ENCODE results near the gene ATP8B4. TPM values are rescaled to one million over a fixed set of nuclear protein-coding genes. Genes with fewer than 3 reads are reported as not detected.

Gene ATP8B4
- polyA plus RNA-seq, 6 donors from 2014 or later: not detected

- H3K4me1 Mint-ChIP-seq: no peaks in the 10 kb centered on the region
- H3K4me3 Mint-ChIP-seq: no peak overlapping the region
- H3K36me3 Mint-ChIP-seq: no peaks in the 10 kb centered on the region
- DNase-seq (no peak), ATAC-seq (ENCODE audit: low read depth in 2 of 2) (no peak)
- peaks cover 0 to 5% (median 0%) of the 10 kb centered on the region in 3 donors for H3K27me3 Mint-ChIP-seq
- H3K27ac Mint-ChIP-seq: no peak overlapping the region
- H3K9me3 Mint-ChIP-seq: peaks cover 0 to 2% (median 0%) of the 10 kb centered on the region in 7 donors
Measured at GRCh38 chr15:49888323-49888693, 230.7 kb downstream of the ATP8B4 start.

DNA sequence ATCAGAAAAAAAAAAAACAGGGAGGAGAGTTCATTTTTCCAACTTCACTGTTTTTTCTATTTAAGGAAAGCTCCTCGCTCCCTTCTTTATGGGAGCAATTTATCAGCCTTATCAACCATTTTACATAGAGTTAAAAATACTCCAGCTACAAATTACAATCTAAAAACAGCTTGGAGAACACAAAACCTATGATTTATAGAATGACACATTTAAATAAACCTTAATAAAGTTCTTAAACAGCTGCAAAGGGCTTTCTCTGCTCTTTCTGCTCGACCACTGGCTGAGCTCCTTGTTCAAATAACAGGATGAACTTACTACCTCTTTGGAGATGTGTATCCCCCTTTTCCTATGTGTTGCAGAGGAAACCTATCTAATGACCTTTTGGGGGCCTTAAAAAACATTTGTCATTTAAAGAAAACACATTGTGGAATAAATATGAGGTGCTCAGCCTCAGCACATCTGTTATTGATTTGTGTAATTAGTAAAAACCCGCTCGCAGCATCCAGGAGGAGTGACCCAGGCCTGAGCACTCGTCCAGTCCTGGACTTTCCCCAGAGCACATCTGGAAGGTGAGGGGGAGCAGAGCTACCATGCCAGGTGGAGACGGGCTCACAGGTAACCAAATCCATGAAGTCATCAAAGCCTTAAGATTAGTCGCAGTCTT lies 231.2 kb downstream of the ATP8B4 start:
- ATAC-seq (ENCODE audit: low read depth in 2 of 2) (no peak), DNase-seq (no peak)
- no peaks in the 10 kb centered on the region for H3K36me3 Mint-ChIP-seq
- H3K27ac Mint-ChIP-seq: no peak overlapping the region
- no peak overlapping the region for H3K4me3 Mint-ChIP-seq
- no peaks in the 10 kb centered on the region for H3K4me1 Mint-ChIP-seq
- peaks cover 0 to 5% (median 0%) of the 10 kb centered on the region in 3 donors for H3K27me3 Mint-ChIP-seq
- H3K9me3 Mint-ChIP-seq: peaks cover 0 to 2% (median 0%) of the 10 kb centered on the region in 7 donors

- H3K36me3 Mint-ChIP-seq: no peaks in the 10 kb centered on the region
- H3K4me3 Mint-ChIP-seq: no peak overlapping the region
- ATAC-seq (ENCODE audit: low read depth in 2 of 2): no peak
- H3K27me3 Mint-ChIP-seq: peaks cover 0 to 5% (median 0%) of the 10 kb centered on the region in 3 donors
- peaks cover 0 to 2% (median 0%) of the 10 kb centered on the region in 7 donors for H3K9me3 Mint-ChIP-seq
- H3K27ac Mint-ChIP-seq: no peak overlapping the region
- H3K4me1 Mint-ChIP-seq: no peaks in the 10 kb centered on the region
- no peak for DNase-seq
Measured at GRCh38 chr15:49883121-49883520, 235.9 kb downstream of the ATP8B4 start.

- Mint-ChIP-seq H3K4me1 (no peaks in the 10 kb centered on the region), H3K4me3 (no peak overlapping the region), H3K9me3 (peaks cover 0 to 2% (median 0%) of the 10 kb centered on the region in 7 donors), H3K27ac (no peak overlapping the region), H3K36me3 (no peaks in the 10 kb centered on the region), H3K27me3 (peaks cover 0 to 5% (median 0%) of the 10 kb centered on the region in 3 donors)
- DNase-seq (no peak), ATAC-seq (ENCODE audit: low read depth in 2 of 2) (no peak)
Measured at GRCh38 chr15:49881866-49882265, 237.2 kb downstream of the ATP8B4 start.

DNA sequence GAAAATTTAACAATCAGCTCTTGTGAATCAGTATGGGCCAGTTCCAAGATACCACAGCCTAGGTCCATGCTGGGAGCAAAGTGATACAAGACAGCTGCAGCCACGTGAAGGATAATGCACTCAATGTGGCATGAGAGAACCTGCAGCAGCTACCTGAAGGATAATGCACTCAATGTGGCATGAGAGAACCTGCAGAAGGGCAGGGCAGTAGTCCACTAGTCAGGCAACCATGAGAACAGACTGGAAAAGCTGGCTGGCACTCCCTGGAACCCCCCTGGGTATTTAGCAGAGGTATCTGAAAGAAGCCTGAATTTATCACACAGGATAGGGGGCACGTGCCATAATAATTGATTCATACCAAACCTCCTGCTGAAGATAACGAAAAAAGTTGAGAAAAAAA lies 237.6 kb downstream of the ATP8B4 start:
- DNase-seq (no peak), ATAC-seq (ENCODE audit: low read depth in 2 of 2) (no peak)
- Mint-ChIP-seq H3K27me3 (peaks cover 0 to 5% (median 0%) of the 10 kb centered on the region in 3 donors), H3K36me3 (no peaks in the 10 kb centered on the region), H3K27ac (no peak overlapping the region), H3K4me1 (no peaks in the 10 kb centered on the region), H3K9me3 (peaks cover 0 to 2% (median 0%) of the 10 kb centered on the region in 7 donors), H3K4me3 (no peak overlapping the region)

DNA sequence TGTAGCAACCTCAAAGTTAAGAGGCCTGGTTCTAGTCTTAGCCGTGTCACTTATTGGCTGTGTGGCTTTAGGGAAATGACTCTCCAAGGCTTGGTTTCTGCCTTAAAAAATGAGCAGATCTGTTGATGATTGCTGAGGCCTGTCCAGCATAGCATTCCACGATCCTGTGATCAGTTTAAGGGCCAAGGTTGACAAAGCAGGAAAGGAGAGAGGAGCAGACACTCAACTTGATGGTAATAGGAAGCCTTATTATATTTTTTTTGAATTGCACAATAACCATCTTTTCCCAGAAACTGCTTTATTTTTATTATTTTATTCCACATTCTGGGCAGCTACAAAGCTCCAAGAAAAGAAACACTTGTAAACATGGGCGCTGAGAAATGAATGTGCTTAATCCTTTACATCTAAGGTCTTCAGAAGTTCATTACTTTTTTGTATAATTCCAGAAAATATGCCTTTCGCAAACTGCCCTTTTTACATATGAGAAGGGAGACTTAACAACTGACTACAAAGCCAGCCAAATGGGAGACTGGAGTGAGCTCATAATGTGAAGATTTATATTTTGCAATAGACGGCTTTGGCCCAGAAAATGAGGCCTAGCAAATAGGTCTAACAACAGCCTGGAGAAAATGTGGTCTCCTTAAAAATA lies 241.0 kb downstream of the ATP8B4 start:
- no peak overlapping the region for H3K27ac Mint-ChIP-seq
- ATAC-seq (ENCODE audit: low read depth in 2 of 2): no peak
- H3K9me3 Mint-ChIP-seq: no peaks in the 10 kb centered on the region
- H3K4me3 Mint-ChIP-seq: no peak overlapping the region
- H3K27me3 Mint-ChIP-seq: no peaks in the 10 kb centered on the region
- DNase-seq: no peak
- no peaks in the 10 kb centered on the region for H3K36me3 Mint-ChIP-seq
- H3K4me1 Mint-ChIP-seq: no peaks in the 10 kb centered on the region

GRCh38 chr15:49877117-49877872 lies 241.7 kb downstream of the ATP8B4 start:
- DNase-seq (no peak), ATAC-seq (ENCODE audit: low read depth in 2 of 2) (no peak)
- Mint-ChIP-seq H3K9me3 (no peaks in the 10 kb centered on the region), H3K4me1 (no peaks in the 10 kb centered on the region), H3K36me3 (no peaks in the 10 kb centered on the region), H3K27me3 (no peaks in the 10 kb centered on the region), H3K4me3 (no peak overlapping the region), H3K27ac (peak overlapping the region in 1 of 6 donors; percentile 21)

DNA sequence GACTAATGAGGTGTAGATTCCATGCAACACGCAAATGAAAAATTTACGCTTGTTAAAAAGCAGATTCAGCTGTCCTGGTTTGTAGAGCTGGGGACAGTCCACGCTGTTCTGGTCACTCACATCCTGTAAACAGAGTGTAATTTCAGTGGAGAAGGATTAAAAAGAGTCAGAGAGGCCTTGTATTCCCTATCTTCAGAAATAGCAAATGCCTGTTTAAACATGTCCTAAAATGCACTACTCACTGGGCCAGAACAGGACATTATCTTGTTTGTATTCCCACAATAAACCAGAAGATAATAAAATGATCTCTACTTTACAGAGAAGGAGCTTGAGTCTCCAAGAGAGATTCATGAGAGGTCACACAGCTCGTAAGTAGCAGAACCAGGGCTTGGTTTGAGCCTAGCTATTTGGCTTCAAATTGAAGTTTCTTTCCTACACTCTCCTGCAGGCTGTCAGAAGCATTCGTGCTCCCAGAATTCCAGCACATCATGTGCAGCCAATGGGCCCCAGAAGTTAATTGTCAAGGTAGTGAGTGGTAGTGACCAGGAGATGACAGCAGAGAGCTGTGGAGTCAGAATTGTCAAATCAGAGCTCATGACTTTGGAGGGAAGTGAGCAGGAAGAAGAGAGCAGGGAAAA lies 242.5 kb downstream of the ATP8B4 start:
- Mint-ChIP-seq H3K4me1 (no peaks in the 10 kb centered on the region), H3K27me3 (no peaks in the 10 kb centered on the region), H3K27ac (peak overlapping the region in 1 of 6 donors; percentile 21), H3K36me3 (no peaks in the 10 kb centered on the region), H3K4me3 (no peak overlapping the region), H3K9me3 (no peaks in the 10 kb centered on the region)
- DNase-seq: no peak
- no peak for ATAC-seq (ENCODE audit: low read depth in 2 of 2)

- ATAC-seq (ENCODE audit: low read depth in 2 of 2): no peak
- Mint-ChIP-seq H3K27ac (no peak overlapping the region), H3K4me1 (no peaks in the 10 kb centered on the region), H3K36me3 (no peaks in the 10 kb centered on the region), H3K9me3 (no peaks in the 10 kb centered on the region), H3K4me3 (no peak overlapping the region), H3K27me3 (no peaks in the 10 kb centered on the region)
- DNase-seq: no peak
Measured at GRCh38 chr15:49875392-49875791, 243.6 kb downstream of the ATP8B4 start.

DNA sequence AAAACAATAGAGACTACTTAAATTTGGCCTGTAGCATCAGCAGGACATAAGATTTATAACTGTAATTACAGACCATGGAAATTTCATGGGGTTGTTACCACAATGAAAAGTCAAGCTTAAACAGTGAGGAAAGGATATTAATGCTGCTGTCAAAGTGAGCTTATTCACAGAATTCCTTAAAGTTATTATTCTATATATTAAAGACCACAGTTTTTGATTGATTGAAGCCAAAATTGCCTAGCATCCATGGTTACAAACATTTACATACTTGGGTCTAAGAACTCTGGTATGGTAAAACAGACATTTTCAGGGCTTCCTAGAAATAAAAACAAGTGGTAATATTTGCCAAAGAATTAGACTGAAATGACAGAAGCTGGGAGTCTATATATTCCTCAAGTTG lies 248.6 kb downstream of the ATP8B4 start:
- peaks cover 0 to 4% (median 0%) of the 10 kb centered on the region in 7 donors for H3K9me3 Mint-ChIP-seq
- no peaks in the 10 kb centered on the region for H3K4me1 Mint-ChIP-seq
- H3K4me3 Mint-ChIP-seq: no peak overlapping the region
- no peak overlapping the region for H3K27ac Mint-ChIP-seq
- peaks cover 0 to 5% (median 5%) of the 10 kb centered on the region in 3 donors for H3K27me3 Mint-ChIP-seq
- DNase-seq (no peak), ATAC-seq (ENCODE audit: low read depth in 2 of 2) (no peak)
- H3K36me3 Mint-ChIP-seq: no peaks in the 10 kb centered on the region

- Mint-ChIP-seq H3K27me3 (peaks cover 0 to 5% (median 5%) of the 10 kb centered on the region in 3 donors), H3K36me3 (no peaks in the 10 kb centered on the region), H3K4me3 (no peak overlapping the region), H3K4me1 (no peaks in the 10 kb centered on the region), H3K27ac (peak overlapping the region in 1 of 6 donors; percentile 4), H3K9me3 (peaks cover 0 to 4% (median 0%) of the 10 kb centered on the region in 7 donors)
- ATAC-seq (ENCODE audit: low read depth in 2 of 2) (no peak), DNase-seq (no peak)
Measured at GRCh38 chr15:49868348-49868747, 250.7 kb downstream of the ATP8B4 start.

DNA sequence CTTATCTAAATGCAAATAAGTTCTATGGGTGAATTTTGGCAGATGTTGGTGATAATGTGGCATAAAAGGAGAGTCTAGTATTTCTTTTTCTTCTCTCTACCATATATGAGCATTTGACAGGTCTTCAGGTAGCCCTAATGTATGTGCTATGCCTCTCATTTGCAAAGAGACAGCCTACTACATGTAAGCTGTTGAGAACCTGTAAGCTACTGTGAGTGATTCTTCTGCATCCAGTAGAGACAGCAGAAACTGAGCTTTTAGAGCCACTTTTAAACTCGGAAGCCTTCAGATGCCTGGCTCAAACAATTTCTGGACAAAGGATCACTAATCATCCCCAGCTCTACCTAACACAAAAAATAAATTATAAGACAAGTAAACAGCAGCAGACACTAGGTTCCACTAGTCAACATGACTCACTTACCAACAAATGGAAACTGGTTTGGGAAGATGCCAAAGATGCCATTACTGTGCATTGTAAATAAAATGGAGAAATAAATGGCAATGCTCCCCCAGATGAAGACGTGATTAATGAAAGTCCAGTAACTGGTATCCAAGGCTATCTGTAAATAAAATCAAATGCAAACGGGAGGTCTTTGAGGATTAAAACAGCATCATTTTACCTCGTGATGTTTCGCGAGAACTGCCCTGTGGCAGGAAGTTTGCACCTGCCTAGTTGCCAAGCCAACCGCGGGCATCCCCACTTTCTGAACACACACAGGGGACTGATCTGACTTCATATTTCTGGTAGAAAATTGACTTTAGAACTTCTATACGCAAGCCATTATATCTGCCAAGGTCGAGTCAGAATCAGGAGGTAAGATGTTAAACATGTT lies 252.9 kb downstream of the ATP8B4 start:
- Mint-ChIP-seq H3K4me1 (no peaks in the 10 kb centered on the region), H3K36me3 (no peaks in the 10 kb centered on the region), H3K27me3 (peaks cover 0 to 5% (median 5%) of the 10 kb centered on the region in 3 donors), H3K27ac (no peak overlapping the region), H3K4me3 (no peak overlapping the region), H3K9me3 (peaks cover 0 to 4% (median 0%) of the 10 kb centered on the region in 7 donors)
- ATAC-seq (ENCODE audit: low read depth in 2 of 2) (no peak), DNase-seq (no peak)

GRCh38 chr15:49864251-49864650 lies 254.8 kb downstream of the ATP8B4 start:
- Mint-ChIP-seq H3K9me3 (peaks cover 0 to 4% (median 0%) of the 10 kb centered on the region in 7 donors), H3K4me3 (no peak overlapping the region), H3K27me3 (peaks cover 0 to 5% (median 5%) of the 10 kb centered on the region in 3 donors), H3K4me1 (no peaks in the 10 kb centered on the region), H3K27ac (no peak overlapping the region), H3K36me3 (no peaks in the 10 kb centered on the region)
- DNase-seq (no peak), ATAC-seq (ENCODE audit: low read depth in 2 of 2) (no peak)

All from naive B cell (primary cell).